HG03442 (cell line): ENCODE data around the gene EXOC7.

Experiments
- ATAC-seq: cut with Tn5 transposase; IDR thresholded peaks from one replicate; pipeline ENCODE4 v1.9.1; 2021; ENCODE audit warnings: mild to moderate bottlenecking, moderate library complexity; ENCODE audit not compliant: unreplicated experiment

The EXOC7 gene, protein sequence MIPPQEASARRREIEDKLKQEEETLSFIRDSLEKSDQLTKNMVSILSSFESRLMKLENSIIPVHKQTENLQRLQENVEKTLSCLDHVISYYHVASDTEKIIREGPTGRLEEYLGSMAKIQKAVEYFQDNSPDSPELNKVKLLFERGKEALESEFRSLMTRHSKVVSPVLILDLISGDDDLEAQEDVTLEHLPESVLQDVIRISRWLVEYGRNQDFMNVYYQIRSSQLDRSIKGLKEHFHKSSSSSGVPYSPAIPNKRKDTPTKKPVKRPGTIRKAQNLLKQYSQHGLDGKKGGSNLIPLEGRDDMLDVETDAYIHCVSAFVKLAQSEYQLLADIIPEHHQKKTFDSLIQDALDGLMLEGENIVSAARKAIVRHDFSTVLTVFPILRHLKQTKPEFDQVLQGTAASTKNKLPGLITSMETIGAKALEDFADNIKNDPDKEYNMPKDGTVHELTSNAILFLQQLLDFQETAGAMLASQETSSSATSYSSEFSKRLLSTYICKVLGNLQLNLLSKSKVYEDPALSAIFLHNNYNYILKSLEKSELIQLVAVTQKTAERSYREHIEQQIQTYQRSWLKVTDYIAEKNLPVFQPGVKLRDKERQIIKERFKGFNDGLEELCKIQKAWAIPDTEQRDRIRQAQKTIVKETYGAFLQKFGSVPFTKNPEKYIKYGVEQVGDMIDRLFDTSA

DNA sequence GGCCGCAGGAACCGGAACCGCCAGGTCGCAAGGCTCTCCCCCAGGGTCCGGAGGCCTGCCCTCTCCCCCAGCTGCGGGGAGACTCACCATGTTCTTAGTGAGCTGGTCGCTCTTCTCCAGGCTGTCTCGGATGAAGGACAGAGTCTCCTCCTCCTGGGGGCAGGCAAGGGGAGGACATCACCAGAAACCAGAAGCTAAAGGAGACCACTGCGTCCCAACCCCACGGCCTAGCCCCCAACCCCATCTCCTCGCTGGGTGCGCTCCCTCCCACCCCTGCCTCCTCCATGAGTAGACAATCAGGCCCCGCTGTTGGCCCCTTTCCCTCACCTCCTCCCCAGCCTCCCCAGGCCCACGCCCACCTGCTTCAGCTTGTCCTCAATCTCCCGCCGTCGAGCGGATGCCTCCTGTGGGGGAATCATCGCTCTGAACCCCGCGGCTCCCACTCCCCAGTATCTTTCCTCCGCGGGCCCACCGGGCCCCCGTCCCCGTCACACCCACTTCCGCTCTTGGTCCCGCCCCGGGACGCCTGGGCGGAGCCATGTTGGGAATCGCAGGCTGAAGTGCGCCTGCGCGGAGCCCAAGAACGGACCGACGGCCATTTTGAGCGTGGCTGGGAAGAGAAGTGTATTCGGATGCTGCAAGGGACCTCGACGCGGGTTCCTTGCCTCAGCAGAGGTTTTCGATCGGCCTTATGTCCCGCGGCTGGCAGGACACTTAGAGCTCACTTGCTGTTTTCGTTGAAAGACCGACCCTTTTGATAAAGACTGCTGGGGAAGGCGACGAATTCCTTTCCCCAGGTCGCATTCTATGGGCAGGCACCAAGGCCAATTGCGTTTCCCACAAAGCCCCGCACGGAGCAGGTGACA, at the start of gene EXOC7:
Gene EXOC7 (minus strand): TSS at position 514 of the 866 bp plus-strand sequence. CDS start 95 bp downstream, at position 419.
- peak; percentile 80 for ATAC-seq

DNA sequence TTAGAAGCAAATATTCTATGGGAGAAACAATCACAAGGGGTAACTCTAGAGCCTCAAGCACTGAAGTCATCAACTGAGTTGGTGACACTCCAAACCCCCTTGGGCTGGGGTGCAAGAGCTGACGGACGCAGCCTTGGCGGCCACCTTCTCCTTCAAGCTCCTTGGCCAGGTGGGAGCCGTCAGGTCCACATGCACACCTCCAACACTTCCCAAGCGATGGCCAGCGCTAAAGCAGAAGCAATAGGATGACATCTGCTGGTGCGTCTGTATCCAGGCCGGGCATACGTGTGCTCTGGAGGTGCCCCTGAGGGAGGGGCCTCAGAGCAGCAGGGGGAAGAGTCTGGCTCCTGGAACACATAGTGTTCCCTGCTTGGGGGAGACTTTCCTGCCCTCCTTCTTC, 49.6 kb upstream of the EXOC7 start:
- no peak for ATAC-seq

DNA sequence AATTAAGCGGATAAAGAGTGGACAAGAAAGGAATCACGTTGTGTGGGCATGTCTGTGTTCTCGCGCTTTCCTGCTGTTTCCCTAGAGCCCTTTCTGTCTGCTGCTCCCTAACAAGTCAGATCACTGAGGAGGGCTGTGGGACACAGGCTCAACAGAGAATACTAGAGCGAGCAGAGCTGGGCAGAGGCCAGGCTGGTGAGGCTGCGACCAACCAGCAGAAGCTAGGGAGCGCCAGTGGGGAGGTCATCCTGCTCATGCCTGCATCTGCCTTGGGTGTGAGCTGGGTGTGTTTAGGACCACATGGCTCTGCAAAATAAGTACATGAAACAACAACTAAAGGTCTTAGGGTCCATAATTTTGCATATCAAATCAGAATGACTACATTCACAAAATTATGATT, 49.0 kb upstream of the EXOC7 start:
- no peak for ATAC-seq

DNA sequence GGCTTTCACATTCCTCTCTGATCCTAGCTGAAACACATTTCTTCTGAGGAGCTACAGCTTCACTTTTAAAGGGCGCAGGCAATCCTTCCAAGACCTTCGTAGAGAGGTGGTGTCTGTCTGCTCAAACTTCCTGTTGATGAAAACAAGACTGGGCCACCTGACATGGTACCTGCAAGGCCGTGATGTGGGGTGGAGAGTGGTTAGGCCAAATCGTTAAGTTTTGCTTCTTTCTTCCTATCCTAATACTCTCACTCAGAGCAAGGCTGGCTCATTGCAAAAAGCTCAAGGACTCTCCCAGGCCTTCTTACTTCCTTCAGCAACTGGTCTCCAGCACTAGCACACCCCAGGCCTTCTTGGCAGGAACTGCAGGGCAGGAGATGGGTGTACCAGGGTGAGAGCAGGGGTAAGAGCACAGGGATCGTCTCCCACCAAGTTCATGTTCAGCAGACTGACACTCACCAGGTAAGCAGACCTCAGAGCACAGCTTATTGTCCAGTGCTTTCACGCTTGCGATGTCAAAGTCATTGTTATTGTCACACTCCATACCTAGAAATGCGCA, 48.4 kb upstream of the EXOC7 start:
- ATAC-seq: no peak

DNA sequence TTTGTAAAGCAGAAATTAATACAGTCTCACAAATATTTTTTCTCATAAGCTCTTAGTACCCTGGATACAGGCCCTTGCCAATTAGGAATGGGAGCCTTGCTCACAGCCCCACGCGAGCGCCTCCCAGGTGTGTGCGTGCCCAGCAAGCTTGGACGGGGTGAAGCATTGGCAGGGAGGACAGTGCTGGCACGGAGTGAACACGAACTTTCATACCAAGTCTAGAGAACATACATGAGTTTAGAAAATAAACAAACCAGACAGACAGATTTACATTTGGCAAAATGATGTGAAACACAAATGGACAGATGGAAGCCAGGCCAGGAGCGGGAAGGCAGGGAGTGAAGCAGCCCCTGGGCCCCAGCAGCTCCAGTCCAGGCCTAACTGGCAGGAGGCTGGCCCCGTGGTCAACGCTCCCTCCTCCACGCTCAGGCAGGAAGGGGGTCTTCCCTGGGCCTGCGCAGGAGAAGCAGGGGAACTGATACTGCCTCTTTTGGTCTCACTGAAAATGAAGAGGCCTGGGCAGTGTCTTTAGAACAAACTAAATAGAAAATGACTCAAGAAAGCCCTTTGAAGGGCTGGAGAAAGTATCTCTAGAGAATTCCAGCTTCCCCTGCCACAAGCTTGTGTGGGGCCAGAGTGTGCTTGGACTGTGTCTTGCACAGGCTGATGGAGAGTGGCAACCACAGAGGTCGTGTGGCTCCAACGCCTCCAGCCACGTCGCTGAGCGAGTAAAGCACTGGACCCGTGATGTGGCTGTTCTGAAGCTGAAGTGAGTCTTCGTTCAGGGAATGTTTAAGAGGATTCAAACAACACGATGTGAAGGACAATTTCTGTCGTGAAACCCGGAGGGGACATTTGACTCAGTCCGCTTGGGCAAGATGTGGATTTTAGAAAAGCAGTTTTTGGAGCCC, 47.4 kb upstream of the EXOC7 start:
- ATAC-seq: no peak

DNA sequence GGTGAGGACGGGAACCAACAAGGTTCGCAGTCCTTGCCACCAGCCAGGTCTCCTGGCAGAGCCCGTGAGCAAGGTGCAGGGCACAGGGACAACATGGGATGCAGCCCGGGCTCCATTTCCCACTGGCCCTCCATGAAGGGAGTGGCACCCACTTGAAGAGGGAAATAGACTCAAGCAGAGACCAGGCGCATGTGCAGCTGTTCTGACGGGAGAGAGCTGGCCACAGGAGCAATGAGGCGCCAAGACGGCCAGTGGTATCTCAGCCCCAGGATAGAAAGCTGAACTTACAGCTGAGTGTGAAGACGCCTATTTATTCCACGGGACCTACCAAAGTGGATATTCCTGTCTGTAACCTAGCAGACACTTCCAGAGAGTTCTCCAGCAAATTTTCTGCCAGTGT, 45.6 kb upstream of the EXOC7 start:
- no peak for ATAC-seq

DNA sequence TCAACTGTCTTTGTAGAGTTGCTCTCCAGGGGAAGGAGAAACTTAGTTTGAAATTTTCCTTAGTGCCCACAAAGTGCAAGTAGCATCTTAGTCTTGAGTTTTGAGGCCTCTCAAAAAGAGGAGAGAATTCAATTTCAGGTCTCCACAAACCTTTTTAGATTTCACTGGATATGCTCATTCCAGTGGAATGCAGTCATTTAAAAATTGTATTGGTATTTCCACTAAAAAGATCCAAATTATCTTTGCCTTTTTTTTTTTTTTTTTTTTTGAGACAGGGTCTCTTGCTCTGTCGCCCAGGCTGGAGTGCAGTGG, 44.4 kb upstream of the EXOC7 start:
- no peak for ATAC-seq

DNA sequence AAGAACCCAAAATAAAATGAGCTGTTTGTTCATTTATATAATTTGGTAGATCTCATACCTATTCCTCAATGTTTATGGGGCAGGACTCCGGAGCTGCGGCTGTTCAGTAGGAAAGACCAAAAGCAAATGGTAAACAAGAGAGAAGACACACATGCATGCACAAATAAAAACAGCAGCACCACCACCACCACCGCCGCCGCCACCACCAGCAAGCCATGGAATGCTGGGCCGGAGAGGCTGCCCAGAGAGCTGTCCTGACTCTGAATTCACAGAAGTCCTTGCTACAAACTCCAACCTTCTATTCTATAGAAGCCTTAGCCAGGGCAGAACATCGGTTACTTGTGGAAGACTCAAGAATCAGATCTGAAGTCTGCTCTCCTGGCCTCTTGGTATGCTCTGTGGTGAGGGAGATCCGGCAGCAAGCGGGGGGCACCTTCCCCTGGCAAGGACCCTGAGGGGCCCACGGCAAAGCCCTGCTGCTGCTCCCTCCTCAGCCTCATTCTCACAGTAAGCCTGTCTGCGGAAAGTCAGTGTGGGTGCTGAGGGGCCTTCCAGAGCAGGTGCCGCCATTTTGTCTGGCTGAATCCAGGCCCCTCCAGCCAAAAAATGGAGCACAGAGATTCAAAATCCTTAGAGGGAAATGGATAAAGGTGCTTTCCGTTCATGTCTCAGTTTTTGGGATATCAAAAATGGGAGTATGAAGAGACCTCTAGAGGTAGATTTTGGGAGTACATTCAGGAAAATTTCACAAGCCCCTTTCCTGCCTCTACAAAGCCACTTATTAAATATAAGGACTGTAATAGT, 43.8 kb upstream of the EXOC7 start:
- ATAC-seq: no peak

DNA sequence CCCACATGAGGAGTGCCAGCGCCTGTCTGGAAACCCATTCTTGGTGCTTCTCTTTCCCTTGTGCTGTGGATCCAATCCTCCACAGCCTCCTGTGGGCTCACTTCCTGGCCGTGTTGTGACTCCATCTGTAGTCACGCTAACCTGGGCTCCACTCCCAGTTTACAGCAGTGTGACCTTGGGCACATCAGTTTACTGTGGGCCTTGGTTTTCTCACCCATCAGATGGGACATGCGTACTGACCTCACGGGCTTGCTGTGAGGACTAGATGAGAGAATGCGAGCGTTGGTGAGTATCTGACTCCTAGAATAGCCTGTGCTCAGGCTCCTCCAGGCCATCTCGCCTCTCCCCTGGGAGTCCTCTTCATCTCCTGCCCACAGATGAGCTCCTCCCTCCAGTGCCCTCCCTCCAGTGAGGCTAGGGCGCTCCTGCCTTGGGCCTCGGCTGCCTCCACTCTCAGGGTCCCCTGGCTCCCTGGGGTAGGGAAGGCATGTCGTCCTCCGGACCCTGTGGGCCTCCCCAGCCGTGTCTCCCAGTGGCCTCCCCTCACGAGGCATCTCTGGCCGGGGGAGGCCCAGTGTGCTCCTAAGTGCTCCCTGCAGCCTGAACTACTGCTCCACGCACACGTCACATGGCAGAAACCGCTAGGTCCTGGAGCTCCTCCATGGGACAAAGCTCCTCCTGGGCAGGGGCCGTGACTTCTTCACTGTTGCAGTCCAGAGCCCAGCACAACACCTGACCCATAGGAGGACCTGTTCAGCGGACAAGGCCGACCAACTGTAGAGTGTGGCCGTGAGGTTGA, 42.7 kb upstream of the EXOC7 start:
- ATAC-seq: no peak

DNA sequence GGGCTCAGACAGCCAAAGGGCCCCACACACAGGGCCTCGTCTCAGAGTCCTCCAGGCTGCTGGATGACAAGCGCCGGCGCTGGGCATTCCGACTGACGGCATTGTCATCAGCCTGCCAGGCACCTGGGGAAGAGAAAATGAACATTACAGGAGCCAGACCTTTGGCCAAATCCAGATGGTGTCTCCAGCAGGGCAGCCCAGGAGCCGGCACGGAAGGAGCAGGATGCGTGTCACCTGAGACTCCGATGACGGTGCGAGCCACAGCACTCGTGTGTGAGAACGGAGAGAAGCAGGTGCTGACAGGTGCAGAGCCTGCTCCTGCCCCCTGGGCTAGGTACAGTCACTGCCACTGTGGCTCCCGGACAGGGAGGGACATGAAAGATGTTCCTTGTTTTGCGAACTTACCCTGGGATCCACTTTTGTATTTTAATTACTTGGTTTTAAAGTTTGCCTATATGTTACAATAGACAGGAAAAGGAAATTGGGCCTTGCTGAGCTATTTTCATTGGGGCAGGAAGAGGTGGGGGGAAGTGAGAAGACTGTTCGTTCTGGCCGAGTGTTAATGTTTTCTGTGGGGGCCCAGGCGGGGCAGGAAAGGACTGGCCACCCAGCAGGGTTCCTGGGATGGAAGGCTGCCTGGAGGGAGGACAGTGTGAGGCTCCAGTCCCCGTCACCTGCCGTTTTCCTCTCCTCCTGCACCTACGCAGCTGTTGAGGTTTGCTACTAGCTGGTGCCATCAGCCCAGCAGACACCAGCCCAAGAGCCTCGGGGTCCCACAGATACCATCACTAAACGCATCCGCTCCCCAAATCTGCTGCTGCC, 41.9 kb upstream of the EXOC7 start:
- no peak for ATAC-seq

DNA sequence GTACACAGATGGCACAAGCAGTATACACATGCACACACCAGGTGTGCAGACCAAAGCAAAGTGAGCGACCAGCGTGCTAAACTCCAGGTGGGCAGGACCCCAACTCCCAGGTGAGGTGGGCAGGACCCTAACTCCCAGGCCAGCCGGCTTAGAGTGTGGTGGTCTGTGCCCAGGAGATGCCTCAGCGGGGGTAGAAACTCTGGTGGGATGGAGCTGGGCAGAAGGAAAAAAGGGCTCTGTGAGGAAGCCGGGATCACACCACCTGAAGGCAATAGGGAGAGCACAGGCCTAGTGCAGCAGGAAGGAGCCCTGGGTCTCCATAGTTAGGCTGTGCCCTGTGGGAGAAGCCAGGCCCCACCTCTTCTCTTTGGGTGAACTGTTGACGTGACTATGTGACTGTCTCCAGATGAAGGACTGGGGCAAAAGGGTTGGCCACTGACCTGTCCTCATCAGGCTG, 39.0 kb upstream of the EXOC7 start:
- ATAC-seq: no peak

DNA sequence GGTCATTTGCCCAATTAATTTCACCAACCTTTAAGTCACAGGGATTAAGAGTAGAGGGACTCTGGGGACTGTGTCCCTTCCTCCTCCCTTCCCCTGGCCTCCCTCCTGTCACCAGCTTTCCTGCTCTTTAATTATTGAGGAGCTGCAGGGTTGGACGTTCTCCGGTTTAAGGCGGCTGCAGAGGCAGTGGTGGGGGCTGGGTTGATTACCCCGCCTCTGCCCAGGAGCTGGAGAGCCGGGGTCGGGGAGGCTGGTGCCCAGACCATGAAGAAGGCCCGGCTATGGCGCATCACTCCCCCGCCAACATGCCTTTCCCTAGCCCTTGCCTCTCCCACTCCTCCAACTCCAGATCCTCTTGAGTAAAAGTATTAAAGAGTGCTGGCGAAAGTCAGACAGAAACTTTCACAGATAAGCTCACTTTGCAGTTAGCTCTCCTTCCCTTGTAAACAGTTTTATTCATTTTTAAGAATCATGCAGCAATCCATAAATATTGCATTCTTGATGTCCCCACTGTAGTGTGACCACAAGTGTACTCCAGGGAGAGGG, 38.5 kb upstream of the EXOC7 start:
- no peak for ATAC-seq

DNA sequence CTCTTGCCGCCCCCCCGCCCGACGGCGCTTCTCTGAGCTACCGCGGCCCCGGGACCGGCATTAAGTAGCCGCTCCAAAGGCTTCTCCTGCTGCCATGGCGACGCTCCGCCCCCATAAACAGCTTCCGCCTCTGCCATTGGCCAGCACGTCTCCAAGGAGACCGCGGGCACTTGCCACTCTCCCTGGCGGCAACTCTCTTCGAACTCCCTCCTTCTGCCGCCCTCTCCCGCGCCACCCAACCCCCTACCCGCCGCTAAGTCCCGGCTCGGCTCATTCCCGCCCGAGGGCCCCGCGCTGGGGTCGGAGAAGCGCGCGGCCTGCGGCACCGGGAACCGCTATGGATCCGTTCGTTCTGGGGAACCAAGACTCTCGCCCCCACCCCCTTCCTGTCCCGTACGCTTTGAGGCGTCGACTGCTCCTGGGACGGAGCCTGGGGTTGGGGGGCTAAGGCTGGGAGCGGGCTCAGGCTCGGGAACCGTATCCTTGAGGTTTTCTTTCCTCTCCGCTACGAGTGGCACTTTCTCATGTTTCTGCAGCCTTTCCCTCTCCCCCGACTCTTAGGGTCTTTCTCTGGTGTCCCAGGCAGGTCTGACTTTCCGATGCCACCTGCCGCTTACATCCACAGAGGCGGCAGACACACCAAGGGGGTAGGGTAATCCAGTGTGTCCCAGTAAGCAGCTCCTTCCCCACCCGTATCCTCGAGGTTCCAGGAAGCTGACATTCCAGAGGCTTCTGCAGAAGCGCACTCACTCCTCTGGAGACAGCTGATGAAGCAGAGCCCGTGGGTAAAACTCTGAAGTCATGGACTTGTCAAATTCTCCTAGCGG, 37.8 kb upstream of the EXOC7 start, which contains the start of gene FOXJ1:
Gene FOXJ1 (minus strand): TSS at position 34 of the 827 bp plus-strand sequence. CDS start 850 bp downstream, outside the sequence.
- ATAC-seq: peak; percentile 60

DNA sequence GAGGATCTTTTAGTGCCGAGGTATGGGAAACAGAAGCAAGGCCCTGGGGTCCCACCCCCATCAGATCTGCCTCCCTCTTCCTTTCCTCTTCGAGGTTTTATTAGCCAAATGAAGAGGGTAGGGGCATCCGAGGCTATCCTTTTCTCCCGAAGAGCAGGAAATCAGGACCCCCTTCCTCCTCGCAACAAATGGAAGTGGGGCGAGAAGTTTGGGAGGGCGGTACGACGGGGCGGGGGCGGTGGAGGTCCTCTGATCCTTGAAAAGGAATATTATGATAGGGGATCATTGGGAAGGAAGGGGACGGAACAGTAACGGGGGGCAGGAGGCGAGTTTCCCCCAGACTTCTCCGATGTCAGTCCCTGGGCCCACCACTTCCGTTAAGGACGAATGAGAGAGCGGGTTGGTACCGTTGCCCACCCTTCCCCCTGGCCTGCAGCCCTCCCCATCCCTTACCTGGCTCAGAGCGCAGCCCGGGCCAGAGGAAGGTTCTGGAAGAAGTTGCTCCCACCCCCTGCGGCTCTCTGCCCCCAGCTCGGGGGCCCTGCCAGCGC, 37.1 kb upstream of the EXOC7 start:
- ATAC-seq: no peak

DNA sequence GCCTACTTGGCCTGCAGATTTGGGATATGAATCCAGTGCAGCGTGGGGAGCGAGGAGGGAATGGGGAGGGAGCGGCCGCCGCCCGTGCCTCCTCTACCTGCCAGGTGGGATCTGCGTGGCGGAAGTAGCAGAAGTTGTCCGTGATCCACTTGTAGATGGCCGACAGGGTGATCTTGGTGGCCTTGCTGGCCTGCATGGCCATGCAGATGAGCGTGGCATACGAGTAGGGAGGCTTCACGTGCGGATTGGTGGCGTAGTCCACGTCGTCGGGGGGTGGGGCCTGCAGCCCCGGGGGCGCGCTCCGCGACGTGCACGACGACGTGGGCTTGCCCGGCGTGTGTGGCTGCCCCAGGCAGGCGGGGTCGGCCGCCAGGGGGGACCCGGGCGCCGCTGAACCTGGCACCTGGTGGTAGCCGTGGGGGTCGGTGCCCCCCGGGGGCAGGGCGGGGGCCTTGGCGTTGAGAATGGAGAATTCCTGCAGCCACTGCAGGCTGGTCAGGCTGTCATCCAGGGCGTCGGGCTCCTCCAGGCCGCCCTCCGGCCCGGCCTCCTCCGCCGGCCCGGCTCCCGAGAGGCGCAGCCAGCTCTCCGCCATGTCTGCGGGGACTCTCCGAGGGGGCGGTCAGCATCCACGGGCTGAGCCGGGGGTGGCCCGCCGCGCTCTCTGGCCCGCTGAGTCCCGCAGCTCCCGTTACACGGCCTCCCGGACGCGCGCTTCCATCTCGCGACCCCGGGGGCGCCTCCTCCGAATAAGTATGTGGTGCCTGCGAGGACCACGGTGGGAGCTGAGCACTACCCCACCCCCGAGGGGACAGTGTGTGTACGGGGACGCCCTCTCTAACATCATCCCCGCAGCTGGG, 36.4 kb upstream of the EXOC7 start:
- ATAC-seq: no peak
